ELR (cell line): Measurements from ENCODE around the gene RPS10.

Experiments used
- DNase-seq: peaks from one replicate; pipeline ENCODE4 v3.0.0-alpha.2; 2015; ENCODE audit warnings: low read depth

RPS10 gene

DNA sequence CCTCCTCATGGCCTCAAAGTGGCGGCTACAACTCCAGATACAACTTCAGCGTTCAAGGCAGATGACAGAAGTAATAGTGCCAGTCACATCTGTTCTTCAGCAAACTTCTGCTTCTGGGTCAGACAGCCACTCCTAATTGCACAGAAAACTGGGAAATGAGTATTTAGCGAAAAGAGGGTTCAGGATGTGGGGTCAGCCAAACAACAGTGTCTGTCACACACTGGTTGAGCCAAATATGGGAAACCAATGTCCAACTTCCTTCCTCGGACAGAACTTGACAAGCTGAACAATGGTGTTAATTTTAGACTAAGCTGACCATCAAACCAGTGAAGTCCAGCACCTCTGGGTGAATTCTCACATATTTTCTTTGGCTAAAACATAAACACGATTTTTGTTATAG, 55.5 kb downstream of the RPS10 start:
- DNase-seq, result no peak

DNA sequence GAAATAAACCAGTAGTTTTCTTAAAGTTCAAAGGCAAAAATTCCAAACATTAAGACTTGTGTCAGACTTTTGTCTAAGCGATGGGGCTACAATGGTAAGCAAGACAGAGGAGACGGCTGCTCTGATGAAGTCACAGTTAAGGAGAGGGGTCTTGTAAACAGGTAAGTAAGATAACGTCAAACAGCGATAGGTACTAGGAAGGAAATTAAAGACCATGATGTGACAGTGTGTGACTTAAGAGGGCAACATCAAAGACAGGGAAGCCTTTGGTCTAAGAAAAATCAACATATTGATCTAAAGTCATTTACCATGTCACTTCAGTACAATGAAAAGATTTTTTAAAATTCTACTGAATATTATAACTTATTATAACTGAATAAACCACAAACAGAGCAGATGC, 56.5 kb downstream of the RPS10 start:
- DNase-seq, result no peak
